ENCODE data around the gene TCF7L1. TPM values are rescaled to one million over a fixed set of nuclear protein-coding genes. Genes with fewer than 3 reads are reported as not detected.

Gene TCF7L1
- total and polyA plus RNA-seq, 2 donors (not counting 3 experiments of a cell fraction or from before 2014, with no cell fraction given) = 9.6 to 17.4 TPM

- H3K27me3 ChIP-seq (ENCODE audit: control insufficient read depth in 2 of 2, insufficient read depth in 2 of 2, low read length in 2 of 2) = no peaks in the 10 kb centered on the region
- intact Hi-C loops (cut with micrococcal nuclease) (no loop called here), dilution Hi-C loops (cut with MboI; ENCODE audit: extremely low pct_ligation_motif_present, low sequenced_read_pairs) (no loop called here)
- no peaks in the 10 kb centered on the region for H3K36me3 ChIP-seq (ENCODE audit: control insufficient read depth in 2 of 2, extremely low read depth in 1 of 2, insufficient read depth in 2 of 2, low read length in 2 of 2)
- H3K4me3 ChIP-seq (replicated peaks in 1 of 3; ENCODE audit: insufficient read depth in 1 of 3, low read depth in 1 of 3, low read length in 3 of 3) = no peak overlapping the region
- POLR2A ChIA-PET = no interaction called here
- CTCF ChIA-PET = no interaction called here
- H3K4me1 ChIP-seq (ENCODE audit: control insufficient read depth, extremely low read depth, insufficient read depth, low read length) = no peaks in the 10 kb centered on the region
- FAIRE-seq (no peak), DNase-seq (ENCODE audit: low read depth, low spot score) (no peak)
- no peak for TF ChIP-seq POLR2A (IDR thresholded peaks at IDR 0.05; ENCODE audit: low read depth, low read length)
- no peak for TF ChIP-seq JUN (IDR thresholded peaks at IDR 0.05; ENCODE audit: borderline replicate concordance, insufficient read depth, insufficient read length, low read depth)
- TF ChIP-seq FOS (IDR thresholded peaks at IDR 0.05; ENCODE audit: borderline replicate concordance, insufficient read depth, low read length) = no peak
- no peak for TF ChIP-seq MAX (IDR thresholded peaks at IDR 0.05; ENCODE audit: insufficient read depth, insufficient read length)
- TF ChIP-seq GATA2 (IDR thresholded peaks at IDR 0.05; ENCODE audit: insufficient read depth, insufficient read length, low read depth, low read length) = no peak
- no peak for TF ChIP-seq EZH2 (IDR thresholded peaks at IDR 0.05; ENCODE audit: borderline replicate concordance, low read depth, low read length, severe bottlenecking)
- no peak for TF ChIP-seq MYC (IDR thresholded peaks at IDR 0.05; ENCODE audit: low read depth, low read length)
- no peak for TF ChIP-seq POLR2AphosphoS5 (IDR thresholded peaks at IDR 0.05; ENCODE audit: insufficient read depth, low read depth, low read length)
- no peak for TF ChIP-seq CTCF (IDR thresholded peaks at IDR 0.05; ENCODE audit: extremely low read depth in 1 of 2, insufficient read depth in 1 of 2, low read depth in 1 of 2, low read length in 2 of 2)
- H3K4me2 ChIP-seq (ENCODE audit: insufficient read depth, low read length) = no peak overlapping the region
- BruUV-seq (replicated peaks) = no TSS peak
- H3K27ac ChIP-seq (ENCODE audit: insufficient read depth, low read depth, low read length) = no peak overlapping the region
- no peaks in the 10 kb centered on the region for H3K9me3 ChIP-seq (replicated peaks; ENCODE audit: control insufficient read depth, insufficient read depth, low read length)
- H3K9me1 ChIP-seq (replicated peaks; ENCODE audit: control insufficient read depth, extremely low read depth, insufficient read depth, low read length) = no peaks in the 10 kb centered on the region
- no peak overlapping the region for H3K9ac ChIP-seq (replicated peaks; ENCODE audit: extremely low read depth, insufficient read depth, low read length)
- H3K79me2 ChIP-seq (ENCODE audit: control insufficient read depth, insufficient read depth, low read length) = no peaks in the 10 kb centered on the region
- no peaks in the 10 kb centered on the region for H4K20me1 ChIP-seq (replicated peaks; ENCODE audit: control insufficient read depth, extremely low read depth, insufficient read depth, low read length)
- no peak overlapping the region for H2AFZ ChIP-seq (ENCODE audit: low read depth, low read length)
These were observed 79.6 kb downstream of the TCF7L1 start for GRCh38 chr2:85212841-85213240.

Measured in endothelial cell of umbilical vein (primary cell).